Esophagus muscularis mucosa (tissue), 4 donors: ENCODE data around the gene FGF22. TPM values are rescaled to one million over a fixed set of nuclear protein-coding genes. Genes with fewer than 3 reads are reported as not detected.
A peak's percentile ranks its signal among the peaks of the same experiment; 100 is the strongest.

ENCODE experiments used
- DNase-seq: peaks from one replicate; pipeline ENCODE4 v3.0.0-alpha.2; 2017; ENCODE audit errors: extremely low spot score
- H3K27ac ChIP-seq, 4 donors: fragments of 200-600 bp; sonication (generic); replicated peaks in 1 of 4; 1 replicate in 3 of 4; 2 replicates in 1 of 4; pipeline ENCODE4 v1.5.1; 2016 to 2019; ENCODE audit warnings: mild to moderate bottlenecking in 1 of 4
- H3K27me3 ChIP-seq, 4 donors: fragments of 200-600 bp; sonication (generic); one replicate each; pipeline versions ENCODE4 v1.5.1 to v1.6.0; 2016 to 2019
- H3K36me3 ChIP-seq, 4 donors: fragments of 200-600 bp; sonication (generic); one replicate each; pipeline ENCODE4 v1.5.1; 2016 to 2019
- H3K4me1 ChIP-seq, 4 donors: fragments of 200-600 bp; sonication (generic); one replicate each; pipeline ENCODE4 v1.5.1; 2016 to 2019
- H3K4me3 ChIP-seq, 4 donors: fragments of 200-600 bp; sonication (generic); 1 replicate in 2 of 4; 2 replicates in 2 of 4; pipeline ENCODE4 v1.5.1; 2016 to 2019; ENCODE audit warnings: mild to moderate bottlenecking in 4 of 4, moderate library complexity in 1 of 4
- H3K9me3 ChIP-seq, 4 donors: fragments of 200-600 bp; sonication (generic); 1 replicate in 3 of 4; 2 replicates in 1 of 4; pipeline ENCODE4 v1.5.1; 2016 to 2019
- CTCF ChIP-seq, 3 experiments: fragments of 200-600 bp in 2 of 3; fragments of 450-650 bp in 1 of 3; sonication (generic) in 2 of 3; IDR thresholded peaks; one replicate each; pipeline ENCODE4 v1.5.1; 2017 to 2019; ENCODE audit warnings: antibody characterized with exemption in 3 of 3, mild to moderate bottlenecking in 2 of 3, moderate library complexity in 1 of 3
- EP300 ChIP-seq: sonication (generic); formaldehyde crosslinking; IDR thresholded peaks from one replicate; pipeline ENCODE4 v1.6.1; 2017; ENCODE audit warnings: antibody characterized with exemption
- POLR2A ChIP-seq: fragments of 450-650 bp; IDR thresholded peaks from one replicate; pipeline ENCODE4 v1.6.1; 2017; ENCODE audit warnings: antibody characterized with exemption, moderate library complexity, mild to moderate bottlenecking, low read depth
- POLR2AphosphoS5 ChIP-seq, 2 donors: sonication (generic); formaldehyde crosslinking; IDR thresholded peaks; one replicate each; pipeline ENCODE4 v1.6.1; 2017; ENCODE audit warnings: antibody characterized with exemption in 2 of 2
- WGBS: methylation state at CpG from one replicate; pipeline ENCODE4 v1.1.5; 2018; 5-methylcytosine and 5-hydroxymethylcytosine counted together
- intact Hi-C: fragments of 100-400 bp; cut with DNase I; formaldehyde crosslinking; loops from one replicate; pipeline ENCODE4 v1.15.1; 2023
- total RNA-seq, 4 donors: library from RNA; depleted of rRNA; stranded (reverse); fragments of >200 nt; gene quantifications; one replicate each; pipeline versions ENCODE4 v1.1.0 to v1.2.1, GENCODE V29; 2016

The FGF22 gene
- total RNA-seq, 4 donors from 2014 or later: 0.50 to 2.1 (median 1.4) TPM

- intact Hi-C loops: no loop called here
- H3K27ac ChIP-seq: peak overlapping the region; percentile 89 to 96 (median 94)
- no peaks in the 10 kb centered on the region for H3K9me3 ChIP-seq
- no peaks in the 10 kb centered on the region for H3K27me3 ChIP-seq
- DNase-seq: no peak
- H3K4me3 ChIP-seq: peak overlapping the region; percentile 81 to 100 (median 100)
- H3K36me3 ChIP-seq: peaks cover 0 to 16% (median 6%) of the 10 kb centered on the region in 4 donors
- no peak for TF ChIP-seq CTCF (IDR thresholded peaks at IDR 0.05)
- no peak for TF ChIP-seq POLR2A
- TF ChIP-seq POLR2AphosphoS5 (IDR thresholded peaks at IDR 0.05): no peak
- no peak for TF ChIP-seq EP300
- 26% methylated on average over 3 of the region's 20 CpGs for WGBS
- peaks cover 73 to 89% (median 86%) of the 10 kb centered on the region in 4 donors for H3K4me1 ChIP-seq
Measured at GRCh38 chr19:660793-661426, 21.2 kb downstream of the FGF22 start.

GRCh38 chr19:661427-662196 is 21.9 kb downstream of the FGF22 start:
- Histone ChIP-seq H3K36me3 (peaks cover 0 to 16% (median 6%) of the 10 kb centered on the region in 4 donors), H3K9me3 (no peaks in the 10 kb centered on the region), H3K4me1 (peaks cover 71 to 82% (median 79%) of the 10 kb centered on the region in 4 donors), H3K27me3 (no peaks in the 10 kb centered on the region), H3K27ac (peak overlapping the region; percentile 89 to 96 (median 94)), H3K4me3 (peak overlapping the region; percentile 81 to 100 (median 100))
- TF ChIP-seq EP300 (no peak), POLR2A (no peak), POLR2AphosphoS5 (IDR thresholded peaks at IDR 0.05) (no peak), CTCF (IDR thresholded peaks at IDR 0.05) (no peak)
- no peak for DNase-seq
- WGBS: 18% methylated on average over 17 of the region's 31 CpGs
- intact Hi-C loops: no loop called here

GRCh38 chr19:662207-662961 is 22.7 kb downstream of the FGF22 start:
- peak overlapping the region; percentile 81 to 100 (median 100) for H3K4me3 ChIP-seq
- DNase-seq: no peak
- H3K36me3 ChIP-seq: peaks cover 0 to 13% (median 6%) of the 10 kb centered on the region in 4 donors
- intact Hi-C loops: no loop called here
- peak overlapping the region; percentile 89 to 96 (median 94) for H3K27ac ChIP-seq
- 0% methylated on average over 4 of the region's 81 CpGs for WGBS
- peaks cover 63 to 74% (median 72%) of the 10 kb centered on the region in 4 donors for H3K4me1 ChIP-seq
- TF ChIP-seq POLR2AphosphoS5 (IDR thresholded peaks at IDR 0.05) (peak in 1 of 2 donors; percentile 16), EP300 (no peak)
- H3K27me3 ChIP-seq: no peaks in the 10 kb centered on the region
- H3K9me3 ChIP-seq: no peaks in the 10 kb centered on the region

GRCh38 chr19:662962-663681 is 23.4 kb downstream of the FGF22 start, which contains the start of gene RNF126:
Gene RNF126, minus strand, starts transcription at chr19:663214. Its CDS starts 93 bp downstream, at chr19:663121.
- peak within 1 kb of the TSS; percentile 81 to 100 (median 100) for H3K4me3 ChIP-seq
- peak; percentile 99 for DNase-seq
- H3K9me3 ChIP-seq: no peaks in the 10 kb centered on the region
- TF ChIP-seq CTCF (IDR thresholded peaks at IDR 0.05) (peak in 1 of 3 experiments; percentile 9), EP300 (no peak), POLR2AphosphoS5 (IDR thresholded peaks at IDR 0.05) (peak; percentile 81 to 87)
- no peaks in the 10 kb centered on the region for H3K27me3 ChIP-seq
- 1% methylated on average over 37 of the region's 97 CpGs for WGBS
- intact Hi-C loops: no loop called here
- H3K27ac ChIP-seq: peak within 1 kb of the TSS; percentile 92 to 96 (median 96)
- peaks cover 57 to 67% (median 64%) of the 10 kb centered on the region in 4 donors for H3K4me1 ChIP-seq
- H3K36me3 ChIP-seq: peaks cover 0 to 7% (median 3%) of the 10 kb centered on the region in 4 donors
